GM19467 (cell line): ENCODE measurements around the gene RAB40C.

Experiments
- ATAC-seq: cut with Tn5 transposase; IDR thresholded peaks from one replicate; pipeline ENCODE4 v1.9.1; 2021; ENCODE audit warnings: mild to moderate bottlenecking, moderate library complexity; ENCODE audit not compliant: unreplicated experiment

Gene RAB40C

GRCh38 chr16:608019-608418 lies 18.2 kb downstream of the RAB40C start:
- no peak for ATAC-seq

GRCh38 chr16:609316-609715 lies 19.4 kb downstream of the RAB40C start:
- ATAC-seq: no peak

GRCh38 chr16:609984-610383 lies 20.1 kb downstream of the RAB40C start:
- no peak for ATAC-seq

GRCh38 chr16:610513-611381 lies 20.9 kb downstream of the RAB40C start:
- ATAC-seq: no peak

GRCh38 chr16:615122-615521 lies 25.3 kb downstream of the RAB40C start:
- no peak for ATAC-seq

GRCh38 chr16:616733-617586 lies 27.1 kb downstream of the RAB40C start:
- no peak for ATAC-seq

- no peak for ATAC-seq
Observed at GRCh38 chr16:617855-618254, 28.0 kb downstream of the RAB40C start.

GRCh38 chr16:619476-620100 lies 29.7 kb downstream of the RAB40C start:
- ATAC-seq: no peak

GRCh38 chr16:620700-621525 lies 31.0 kb downstream of the RAB40C start:
- ATAC-seq: no peak

- ATAC-seq: no peak
Observed at GRCh38 chr16:621526-622105, 31.8 kb downstream of the RAB40C start.

GRCh38 chr16:622920-623280 lies 33.0 kb downstream of the RAB40C start:
- ATAC-seq: no peak

GRCh38 chr16:624526-625070 lies 34.7 kb downstream of the RAB40C start:
- no peak for ATAC-seq

GRCh38 chr16:625117-625976 lies 35.5 kb downstream of the RAB40C start:
- no peak for ATAC-seq

- no peak for ATAC-seq
Observed at GRCh38 chr16:625977-626765, 36.3 kb downstream of the RAB40C start.

- no peak for ATAC-seq
Observed at GRCh38 chr16:626787-627453, 37.1 kb downstream of the RAB40C start.

- ATAC-seq: no peak
Observed at GRCh38 chr16:627454-628239, 37.8 kb downstream of the RAB40C start.
